ENCODE measurements around the gene ICAM3.
"Not testable (repeated sequence)": the region's sequence is repeated elsewhere in the genome, so short reads cannot be mapped to it uniquely, and the experiment has no call there.

Gene ICAM3, protein sequence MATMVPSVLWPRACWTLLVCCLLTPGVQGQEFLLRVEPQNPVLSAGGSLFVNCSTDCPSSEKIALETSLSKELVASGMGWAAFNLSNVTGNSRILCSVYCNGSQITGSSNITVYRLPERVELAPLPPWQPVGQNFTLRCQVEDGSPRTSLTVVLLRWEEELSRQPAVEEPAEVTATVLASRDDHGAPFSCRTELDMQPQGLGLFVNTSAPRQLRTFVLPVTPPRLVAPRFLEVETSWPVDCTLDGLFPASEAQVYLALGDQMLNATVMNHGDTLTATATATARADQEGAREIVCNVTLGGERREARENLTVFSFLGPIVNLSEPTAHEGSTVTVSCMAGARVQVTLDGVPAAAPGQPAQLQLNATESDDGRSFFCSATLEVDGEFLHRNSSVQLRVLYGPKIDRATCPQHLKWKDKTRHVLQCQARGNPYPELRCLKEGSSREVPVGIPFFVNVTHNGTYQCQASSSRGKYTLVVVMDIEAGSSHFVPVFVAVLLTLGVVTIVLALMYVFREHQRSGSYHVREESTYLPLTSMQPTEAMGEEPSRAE

GRCh38 chr19:10339380-10339960, at the start of gene ICAM3:
TSS of gene ICAM3 (minus strand) at chr19:10339624. CDS start at chr19:10339614, 10 bp downstream.
- DNase-seq = peak; percentile 57

DNA sequence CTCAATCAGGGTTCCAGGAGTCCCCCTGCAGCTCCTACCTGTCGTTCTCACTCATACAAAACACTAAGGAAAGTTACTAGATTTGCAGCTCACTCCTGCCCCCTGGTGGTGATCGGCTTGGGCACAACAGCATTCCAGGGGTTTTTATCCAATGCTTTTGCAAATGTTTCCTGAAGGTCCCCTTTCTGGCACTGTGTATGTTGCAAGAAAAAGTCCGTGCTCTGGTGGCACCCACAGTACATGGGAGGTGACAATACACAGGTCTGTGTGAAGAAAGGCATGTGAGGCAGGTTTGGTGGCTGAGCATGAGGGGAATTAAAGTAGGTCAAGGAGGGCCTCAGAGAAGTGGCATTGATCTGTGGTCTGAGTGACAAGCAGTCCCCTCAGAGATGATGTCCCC, 49.5 kb upstream of the ICAM3 start:
- DNase-seq = peak; percentile 60

DNA sequence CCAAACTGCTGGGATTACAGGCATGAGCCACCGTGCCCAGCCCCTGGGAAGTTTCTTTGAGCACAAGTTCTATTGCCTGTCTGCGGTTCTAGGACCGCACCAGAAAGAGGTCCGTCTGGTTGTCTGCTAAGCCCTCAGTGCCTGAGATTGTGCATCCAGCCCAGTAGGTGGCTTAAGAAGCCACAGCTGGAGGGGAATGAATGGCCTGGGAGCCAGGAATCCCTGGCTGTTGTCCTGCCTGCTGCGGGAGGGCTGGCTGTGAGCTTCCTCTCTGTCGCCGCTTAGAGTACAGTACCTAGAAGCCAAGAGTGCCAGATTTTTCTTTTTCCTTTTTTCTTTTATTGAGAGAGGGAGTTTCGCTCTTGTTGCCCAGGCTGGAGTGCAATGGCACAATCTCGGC, 45.2 kb upstream of the ICAM3 start:
- DNase-seq = no peak

- DNase-seq = not testable (repeated sequence)
These were observed 43.7 kb upstream of the ICAM3 start for GRCh38 chr19:10383223-10383499.

GRCh38 chr19:10380313-10381102, 41.1 kb upstream of the ICAM3 start, which contains the start of gene TYK2:
TSS of gene TYK2 (minus strand) at chr19:10380572. CDS start at chr19:10378406, 2,166 bp downstream.
- DNase-seq = peak; percentile 92

- no peak for DNase-seq
These were observed 40.5 kb upstream of the ICAM3 start for GRCh38 chr19:10379880-10380312.

DNA sequence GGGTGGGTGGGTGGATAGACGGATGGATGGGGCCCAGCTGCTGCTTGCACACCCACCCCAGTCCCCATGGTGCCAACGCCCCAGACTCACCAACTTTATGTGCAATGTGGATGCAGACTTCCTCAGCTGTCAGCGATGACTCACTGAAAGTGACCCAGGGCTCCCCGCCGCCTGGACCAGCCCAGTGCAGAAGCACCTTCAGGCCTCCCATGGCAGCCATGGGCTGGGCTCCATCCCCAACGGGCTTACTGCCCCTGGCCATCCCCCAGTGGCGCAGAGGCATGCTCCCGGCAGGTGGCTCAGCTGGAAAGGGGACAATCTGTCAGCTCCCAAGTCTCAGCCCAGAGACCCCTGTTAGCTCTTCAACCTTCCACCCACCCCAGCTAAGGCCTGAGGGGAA, 38.7 kb upstream of the ICAM3 start:
- DNase-seq = no peak

DNA sequence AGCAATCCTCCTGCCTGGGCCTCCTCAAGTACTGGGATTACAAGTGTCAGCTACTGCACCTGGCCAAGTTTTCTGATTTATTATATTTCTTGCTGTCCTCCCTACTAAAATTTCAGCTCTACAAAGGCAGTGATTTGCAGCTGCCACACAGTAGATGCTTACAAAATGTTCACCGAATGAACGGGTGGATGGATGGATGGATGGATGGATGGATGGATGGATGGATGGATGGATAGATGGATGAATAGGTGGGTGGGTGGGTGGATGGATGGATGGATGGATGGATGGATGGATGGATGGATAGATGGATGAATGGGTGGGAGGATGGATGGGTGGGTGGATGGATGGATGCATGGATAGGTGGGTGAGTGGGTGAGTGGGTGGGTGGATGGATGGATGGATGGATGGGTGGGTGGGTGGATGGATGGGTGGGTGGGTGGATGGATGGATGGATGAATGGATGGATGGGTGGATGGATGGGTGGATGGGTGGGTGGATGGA, 37.8 kb upstream of the ICAM3 start:
- DNase-seq = not testable (repeated sequence)

DNA sequence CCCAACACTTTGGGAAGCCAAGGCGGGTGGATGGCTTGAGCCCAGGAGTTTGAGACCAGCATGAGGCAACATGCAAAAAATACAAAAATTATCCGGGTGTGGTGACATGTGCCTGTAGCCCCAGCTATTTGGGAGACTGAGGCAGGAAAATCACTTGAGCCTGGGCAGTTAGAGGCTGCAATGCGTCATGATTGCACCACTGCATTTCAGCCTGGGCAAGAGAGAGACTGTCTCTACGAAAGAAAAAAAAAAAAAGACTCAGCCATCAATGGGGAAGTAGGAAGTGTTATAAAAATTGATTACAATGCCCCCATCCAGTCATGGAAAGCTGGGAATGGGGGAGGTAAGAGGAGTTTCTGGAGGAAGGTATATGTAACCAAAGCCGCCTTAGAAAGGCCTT, 35.5 kb upstream of the ICAM3 start:
- no peak for DNase-seq

GRCh38 chr19:10372690-10373089, 33.3 kb upstream of the ICAM3 start:
- DNase-seq = no peak

GRCh38 chr19:10368101-10368803, 28.8 kb upstream of the ICAM3 start:
- DNase-seq = no peak

DNA sequence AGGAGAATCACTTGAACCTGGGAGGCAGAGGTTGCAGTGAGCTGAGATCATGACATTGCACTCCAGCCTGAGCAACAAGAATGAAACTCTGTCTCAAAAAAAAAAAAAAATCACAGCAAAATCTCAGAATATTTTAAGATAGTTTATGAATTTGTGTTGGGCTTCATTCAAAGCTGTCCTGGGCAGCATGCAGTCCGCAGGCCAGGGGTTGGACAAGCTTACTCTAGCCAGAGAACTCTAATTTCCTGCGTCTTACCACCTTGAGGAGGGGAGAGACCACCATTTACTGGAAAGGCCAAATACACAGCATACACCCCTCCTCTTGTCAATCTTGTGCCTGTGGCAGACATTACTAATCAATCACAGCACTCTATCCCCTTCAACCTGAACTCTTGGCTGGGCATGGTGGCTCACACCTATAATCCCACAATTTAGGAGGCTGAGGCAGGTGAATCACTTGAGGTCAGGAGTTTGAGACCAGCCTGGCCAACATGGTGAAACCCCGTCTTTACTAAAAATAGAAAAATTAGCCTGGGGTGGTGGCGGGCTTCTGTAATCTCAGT, 27.6 kb upstream of the ICAM3 start:
- DNase-seq = not testable (repeated sequence)

DNA sequence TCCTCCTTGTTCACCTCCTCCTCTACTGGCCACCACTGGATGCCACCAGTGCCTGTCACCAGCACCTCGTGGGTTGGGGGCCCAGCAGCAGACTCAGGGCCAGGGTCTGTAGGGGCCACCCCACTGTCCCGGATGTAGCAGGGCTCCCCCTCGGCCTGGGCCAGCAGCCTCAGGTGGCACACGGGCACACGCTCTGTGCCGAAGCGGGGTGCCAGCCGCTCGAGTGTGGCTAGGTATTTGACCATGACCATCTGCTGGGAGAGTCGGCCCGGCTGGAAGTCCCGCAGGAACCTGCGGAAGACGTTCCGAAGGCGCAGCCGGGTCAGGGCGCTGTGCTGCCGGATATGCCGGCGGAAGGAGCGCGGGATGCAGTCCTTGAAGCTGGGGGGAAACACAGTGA, 26.1 kb upstream of the ICAM3 start:
- DNase-seq = no peak

GRCh38 chr19:10364644-10365043, 25.2 kb upstream of the ICAM3 start:
- DNase-seq = no peak

DNA sequence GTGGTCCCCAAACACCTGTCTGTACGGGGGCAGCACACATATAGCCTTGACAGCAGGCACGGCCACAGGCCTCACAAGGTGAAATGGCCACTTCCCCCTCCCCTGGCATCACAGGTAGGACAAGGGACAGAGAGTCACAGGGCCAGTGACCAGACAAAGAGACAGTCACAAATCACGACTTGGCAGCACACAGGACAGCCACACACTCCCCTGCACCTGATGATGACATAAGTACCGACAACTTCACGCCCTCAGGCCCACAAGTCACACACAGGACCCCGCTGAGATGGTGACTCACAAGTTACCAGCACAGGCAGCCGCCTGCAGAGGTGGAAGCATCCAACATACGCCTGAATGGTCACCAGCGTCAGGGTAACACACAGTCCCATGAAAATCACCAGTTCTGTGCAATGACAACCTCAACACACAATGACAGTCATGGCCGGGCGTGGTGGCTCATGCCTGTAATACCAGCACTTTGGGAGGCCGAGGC, 24.4 kb upstream of the ICAM3 start:
- DNase-seq = no peak

- DNase-seq = no peak
These were observed 22.8 kb upstream of the ICAM3 start for GRCh38 chr19:10362259-10362658.

DNA sequence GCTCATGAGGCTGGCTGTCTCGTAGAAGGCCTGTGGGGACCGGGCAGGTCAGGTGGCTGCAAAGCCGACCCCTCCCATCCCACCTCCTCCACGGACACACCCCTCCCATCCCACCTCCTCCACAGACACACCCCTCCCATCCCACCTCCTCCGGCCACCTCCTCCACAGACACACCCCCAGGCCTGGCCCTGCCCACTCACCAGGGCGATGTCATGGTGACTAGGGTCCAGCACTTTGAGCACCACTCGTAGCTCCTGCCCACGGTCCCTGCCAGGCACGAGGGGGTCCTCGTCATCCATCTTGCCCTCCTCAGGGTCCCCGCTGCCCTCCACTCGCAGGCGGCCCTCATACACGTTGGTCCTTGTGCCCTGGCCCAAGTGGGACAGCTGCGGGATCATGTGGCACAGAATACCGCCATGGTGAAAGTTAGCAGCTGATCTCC, 22.2 kb upstream of the ICAM3 start:
- DNase-seq = no peak

DNA sequence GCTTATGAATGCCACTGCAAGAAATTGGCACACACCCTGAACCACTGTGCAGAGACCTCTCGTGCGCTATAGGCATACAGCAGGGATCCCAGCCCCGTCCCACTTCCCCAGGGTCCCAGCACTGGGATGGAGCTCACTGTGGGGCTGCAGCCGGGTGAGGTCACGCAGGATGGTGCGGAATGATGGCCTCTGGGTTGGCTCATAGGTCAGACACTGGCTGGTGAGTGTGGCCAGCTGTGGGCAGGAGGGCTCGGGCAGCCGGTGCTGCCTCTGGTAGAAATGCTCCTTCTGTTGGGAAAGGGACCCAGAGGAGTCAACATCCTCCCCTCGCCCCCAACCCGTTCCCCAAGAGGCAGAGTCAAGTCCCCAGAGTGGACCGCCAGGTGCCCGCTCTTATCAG, 17.0 kb upstream of the ICAM3 start:
- no peak for DNase-seq

DNA sequence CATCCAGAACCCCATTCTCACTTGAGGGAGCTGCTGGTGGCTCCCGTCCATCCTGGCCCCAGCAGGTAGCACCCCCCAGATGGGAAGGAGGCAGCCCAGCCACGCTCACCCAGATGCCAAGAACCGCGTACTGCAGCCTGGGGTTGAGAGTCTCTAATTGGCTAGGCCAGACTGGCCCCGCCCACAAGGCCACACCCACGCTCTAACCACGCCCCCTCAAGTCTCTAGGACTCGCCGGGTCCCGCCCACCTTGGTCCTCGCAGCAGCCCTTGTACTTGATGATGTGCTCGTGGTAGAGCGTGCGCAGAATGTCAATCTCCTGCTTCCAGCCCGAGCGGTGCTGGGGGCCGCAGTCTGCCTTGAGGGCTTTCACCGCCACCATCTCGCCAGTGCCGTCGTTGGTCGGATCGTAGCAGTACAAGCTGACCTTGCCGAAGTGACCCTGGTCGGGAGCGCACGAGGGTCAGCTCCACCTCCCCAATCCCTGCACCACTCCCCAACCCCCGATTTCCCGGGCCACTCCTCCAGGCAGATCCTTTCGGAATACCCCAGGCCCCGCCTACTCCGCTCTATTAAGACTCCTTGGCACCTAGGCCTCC, 14.5 kb upstream of the ICAM3 start:
- DNase-seq = no peak

GRCh38 chr19:10352764-10353671, 13.6 kb upstream of the ICAM3 start:
- no peak for DNase-seq

- no peak for DNase-seq
These were observed 7.1 kb upstream of the ICAM3 start for GRCh38 chr19:10346509-10346908.
